NCI-H2196 treated with DMSO at 0.1 percent for 48 hours (cell line): Measurements from ENCODE around the gene TEDC1.

Experiments used
- DNase-seq: peaks from one replicate; lab custom pipeline; 2025; ENCODE audit not compliant: unreplicated experiment; lab: John Stamatoyannopoulos, UW

The TEDC1 gene

GRCh38 chr14:105484069-105484996 is 6.7 kb upstream of the TEDC1 start:
- DNase-seq, result no peak

GRCh38 chr14:105484997-105485393 is 6.1 kb upstream of the TEDC1 start:
- no peak for DNase-seq

- no peak for DNase-seq
These were observed 5.3 kb upstream of the TEDC1 start for GRCh38 chr14:105485739-105486162.

GRCh38 chr14:105486163-105486973 is 4.7 kb upstream of the TEDC1 start, which contains the start of gene CRIP1:
Gene CRIP1 (plus strand): TSS chr14:105486886. CDS start chr14:105487260, 374 bp downstream.
- DNase-seq, result no peak

GRCh38 chr14:105486974-105487448 is 4.0 kb upstream of the TEDC1 start:
- no peak for DNase-seq

GRCh38 chr14:105487449-105487985 is 3.5 kb upstream of the TEDC1 start:
- no peak for DNase-seq

- no peak for DNase-seq
These were observed 2.9 kb upstream of the TEDC1 start for GRCh38 chr14:105487986-105488777.

GRCh38 chr14:105488781-105489541 is 2.1 kb upstream of the TEDC1 start:
- no peak for DNase-seq

GRCh38 chr14:105489542-105490266 is 1.3 kb upstream of the TEDC1 start:
- DNase-seq, result peak; percentile 63

GRCh38 chr14:105490267-105490571 is 827 bp upstream of the TEDC1 start:
- DNase-seq, result no peak

GRCh38 chr14:105491366-105491973 is 424 bp downstream of the TEDC1 start:
- DNase-seq, result peak; percentile 16

GRCh38 chr14:105492031-105492970 is 1.3 kb downstream of the TEDC1 start:
- DNase-seq, result no peak

- DNase-seq, result no peak
These were observed 2.2 kb downstream of the TEDC1 start for GRCh38 chr14:105492971-105493871.

GRCh38 chr14:105493921-105494605 is 3.0 kb downstream of the TEDC1 start:
- no peak for DNase-seq

GRCh38 chr14:105494606-105494929 is 3.5 kb downstream of the TEDC1 start:
- DNase-seq, result no peak
